ENCODE data around the gene FANCC. TPM values are rescaled to one million over a fixed set of nuclear protein-coding genes. Genes with fewer than 3 reads are reported as not detected.

The FANCC gene
- total RNA-seq, 1 donor from 2014 or later: 12.3 TPM

DNA sequence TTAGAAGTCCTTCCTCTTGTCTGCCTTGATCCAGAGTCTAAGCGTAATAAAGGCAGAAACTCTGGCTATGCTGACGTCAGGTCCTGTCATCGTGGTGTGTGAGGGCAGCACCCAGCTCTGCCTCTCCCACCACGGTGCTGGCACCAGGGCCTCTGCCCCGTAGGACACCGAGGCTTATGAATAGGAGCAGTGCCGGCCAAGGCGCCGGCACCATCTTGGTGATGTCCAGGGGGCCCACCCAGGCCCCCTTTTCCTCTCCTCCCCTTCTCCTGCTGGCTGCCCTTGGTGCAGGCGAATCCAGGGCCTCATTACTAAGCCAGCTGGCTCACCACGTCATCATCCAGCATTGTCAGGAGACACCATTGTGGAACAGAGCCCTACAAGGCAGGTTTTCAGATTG lies 252.3 kb downstream of the FANCC start:
- no peak for DNase-seq

DNA sequence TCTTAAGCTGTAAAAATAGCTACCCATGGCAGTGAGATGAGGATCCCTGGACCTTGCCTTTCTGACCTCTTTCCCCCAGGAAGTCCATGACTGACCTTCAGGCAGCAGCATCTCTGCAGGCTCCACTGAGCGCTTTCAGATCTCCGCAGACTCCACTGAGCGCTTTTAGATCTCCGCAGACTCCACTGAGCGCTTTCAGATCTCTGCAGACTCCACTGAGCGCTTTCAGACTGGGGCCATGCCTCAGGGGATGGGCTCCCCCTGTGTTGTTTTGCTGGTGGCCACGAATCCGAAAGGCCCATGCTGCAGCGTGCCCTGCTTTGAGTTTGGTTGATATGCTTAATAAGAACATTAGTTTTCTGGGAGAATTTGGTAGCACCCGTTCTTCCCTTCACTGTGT lies 254.2 kb downstream of the FANCC start:
- no peak for DNase-seq

DNA sequence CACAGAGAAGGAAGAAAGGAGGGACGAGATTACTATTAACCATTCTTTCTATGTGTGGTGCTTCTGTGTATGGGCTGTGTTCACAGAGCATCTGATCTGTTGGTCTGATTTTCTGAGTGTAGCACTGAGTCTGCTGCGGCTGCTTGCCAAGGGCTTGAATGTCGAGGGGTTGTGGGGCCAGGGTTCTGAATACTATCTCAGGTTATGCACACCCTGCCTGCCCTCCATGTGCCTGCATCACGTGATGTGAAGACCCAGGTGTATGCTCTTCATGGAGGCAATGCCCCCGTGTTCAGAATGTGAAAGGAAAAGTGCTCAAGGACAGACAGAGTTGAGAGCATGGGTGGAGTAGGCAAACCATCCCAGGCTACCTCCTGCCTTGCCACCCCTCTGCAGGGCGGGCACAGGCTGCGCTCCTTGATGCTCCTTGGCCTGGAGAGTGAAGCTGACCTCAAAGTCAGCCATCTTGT lies 254.9 kb downstream of the FANCC start:
- no peak for DNase-seq

DNA sequence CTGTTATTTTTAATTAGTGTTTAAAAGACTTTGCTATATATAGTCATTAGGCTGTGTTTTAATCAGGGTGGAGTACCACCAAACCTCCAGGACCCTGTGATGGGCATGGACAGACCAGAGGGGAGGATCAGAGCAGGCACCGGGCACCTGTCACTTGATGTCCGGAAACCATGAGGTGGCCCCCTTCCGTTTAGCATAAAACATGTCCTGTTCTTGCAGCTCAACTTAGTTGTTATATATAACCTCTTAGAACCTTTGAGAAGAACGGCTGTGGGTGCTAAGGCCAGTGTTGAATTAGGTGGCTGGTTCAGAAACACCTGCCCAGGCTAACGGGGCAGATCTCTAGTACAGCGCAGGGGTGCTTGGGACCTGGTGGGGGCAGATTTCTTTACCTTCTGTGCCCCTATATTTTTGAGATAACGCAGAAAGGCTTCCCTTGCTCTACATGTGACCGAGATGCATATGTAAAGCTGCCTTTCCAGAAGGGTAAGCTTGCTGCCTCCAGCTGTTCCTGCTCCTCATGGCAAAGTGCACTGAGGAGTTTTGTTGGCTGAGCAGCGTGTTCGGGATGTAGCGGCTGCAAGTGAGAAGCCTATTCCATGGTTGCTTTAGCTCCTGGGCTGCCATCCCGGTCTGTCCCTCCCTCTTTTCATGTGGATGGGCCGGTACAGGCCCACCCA lies 255.5 kb downstream of the FANCC start:
- DNase-seq: no peak

GRCh38 chr9:95060916-95061315 lies 256.6 kb downstream of the FANCC start:
- no peak for DNase-seq

- no peak for DNase-seq
Observed at GRCh38 chr9:95060234-95060633, 257.3 kb downstream of the FANCC start.

DNA sequence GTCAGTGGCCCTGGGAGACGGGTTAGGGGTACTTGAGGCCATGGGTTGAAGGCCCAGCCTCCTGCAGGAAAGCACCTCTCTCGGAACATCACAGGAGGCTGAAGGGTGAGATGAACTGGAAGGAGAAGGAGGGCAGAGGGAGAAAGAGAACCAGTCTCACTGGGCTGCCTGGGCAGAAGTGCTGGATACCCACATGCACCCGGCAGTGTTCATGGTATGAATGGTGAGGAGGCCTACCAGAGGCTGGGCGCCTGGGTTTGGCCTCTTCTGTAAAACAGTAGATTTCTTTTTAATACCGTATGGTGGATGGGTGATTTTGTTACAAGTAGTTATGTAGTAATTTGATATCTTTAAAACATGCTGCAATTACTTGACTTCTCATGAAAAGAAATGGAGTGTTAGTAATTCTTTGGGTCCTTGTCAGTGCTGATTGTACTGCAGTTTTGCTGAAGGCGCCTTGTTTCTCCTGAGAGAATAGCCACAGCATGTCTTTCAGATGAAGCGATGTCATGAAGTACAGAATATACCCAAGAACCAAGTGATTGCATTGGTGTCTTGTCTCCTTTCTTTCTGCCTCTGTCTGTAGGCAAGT lies 258.6 kb downstream of the FANCC start:
- DNase-seq: no peak

DNA sequence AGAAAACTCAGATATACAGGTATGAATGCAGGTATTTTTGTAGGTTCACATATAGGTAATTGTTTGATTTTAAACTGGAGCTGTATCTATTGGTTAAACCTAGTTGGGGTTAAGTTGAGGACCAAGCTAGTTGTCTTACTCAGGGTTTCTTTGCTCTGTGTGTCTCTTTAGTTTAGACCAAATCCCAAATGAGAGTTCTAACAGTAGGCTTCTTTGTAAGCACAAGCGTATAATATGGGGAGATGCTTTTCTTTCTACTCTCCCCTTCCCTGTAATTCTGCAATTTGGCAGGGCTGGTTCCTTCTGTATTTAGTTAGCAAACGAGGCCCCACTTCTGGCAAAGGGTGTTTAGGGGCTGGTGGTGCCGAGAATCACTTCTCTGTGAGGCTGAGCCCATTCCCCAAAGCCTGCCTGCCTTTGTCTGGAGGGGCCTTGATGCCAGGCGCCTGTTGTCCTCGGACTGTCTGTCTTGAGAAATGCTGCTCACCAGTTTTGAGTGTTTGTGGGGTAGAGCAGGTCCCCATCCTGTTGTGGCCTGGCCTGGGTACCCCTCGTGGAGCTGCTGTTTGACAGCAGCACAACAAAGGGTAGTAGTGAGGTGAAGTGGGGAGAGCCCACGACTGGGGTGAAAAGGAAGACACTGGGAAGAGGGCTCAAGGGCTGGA lies 259.3 kb downstream of the FANCC start:
- no peak for DNase-seq

GRCh38 chr9:95057101-95057500 lies 260.4 kb downstream of the FANCC start:
- DNase-seq: no peak

DNA sequence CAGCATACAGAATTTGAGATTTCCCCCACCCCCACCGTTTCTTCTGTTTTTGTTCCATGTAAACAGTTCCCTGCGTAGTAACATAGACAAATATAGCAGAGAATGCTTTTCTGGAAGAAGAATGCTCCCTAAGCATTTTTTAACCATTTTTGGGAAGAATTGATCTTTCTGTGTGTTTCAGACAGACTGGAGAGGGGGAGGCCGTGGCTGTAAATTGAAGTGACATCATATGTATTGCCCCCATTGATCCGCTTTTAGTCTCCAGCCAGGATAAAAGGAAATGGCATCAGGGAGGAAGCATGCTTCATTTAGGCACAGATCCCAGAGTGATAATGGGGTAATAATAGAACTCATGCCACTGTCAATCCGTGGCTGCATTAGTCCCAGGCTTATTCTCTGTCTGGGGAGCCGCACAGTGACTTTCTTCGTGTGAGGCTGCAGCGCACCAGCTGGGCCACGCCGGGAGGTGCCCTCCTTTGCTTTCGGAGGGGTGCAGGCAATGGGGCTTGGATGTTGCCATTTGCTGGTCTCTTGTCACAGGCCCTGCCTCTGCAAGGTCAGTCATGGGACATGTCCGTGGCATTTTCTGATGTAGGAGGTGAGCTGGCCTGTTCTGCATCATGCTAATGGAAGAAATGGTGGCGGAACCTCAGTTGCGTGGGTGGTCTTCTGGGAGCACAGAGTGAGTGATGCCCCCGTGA lies 261.5 kb downstream of the FANCC start:
- no peak for DNase-seq

DNA sequence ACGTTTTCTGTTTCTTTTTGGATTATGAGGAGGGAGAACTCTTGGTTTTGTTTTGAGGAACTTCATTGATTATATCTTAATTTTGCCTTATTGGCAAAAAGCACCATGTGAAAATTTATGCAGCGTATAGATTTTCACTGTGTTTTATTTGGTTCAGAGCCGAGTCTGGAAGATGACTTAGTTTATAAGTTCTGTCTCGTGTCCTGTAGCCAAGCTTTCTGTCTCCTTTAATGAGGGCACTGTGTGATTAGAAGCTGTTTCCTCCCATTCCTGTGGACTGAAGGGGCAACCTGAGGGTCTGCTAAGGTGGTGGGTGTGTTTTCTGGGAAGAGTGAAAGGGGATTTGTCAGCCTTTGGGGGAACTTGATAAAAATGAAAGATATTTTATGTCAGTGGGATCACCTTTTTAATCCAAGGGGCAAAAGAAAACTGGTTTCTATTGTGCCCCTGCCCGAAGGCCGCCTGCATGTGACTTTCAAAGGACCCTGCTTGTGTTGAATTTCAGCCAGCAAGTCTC lies 262.1 kb downstream of the FANCC start:
- no peak for DNase-seq

- DNase-seq: no peak
Observed at GRCh38 chr9:95053611-95054570, 263.6 kb downstream of the FANCC start.

DNA sequence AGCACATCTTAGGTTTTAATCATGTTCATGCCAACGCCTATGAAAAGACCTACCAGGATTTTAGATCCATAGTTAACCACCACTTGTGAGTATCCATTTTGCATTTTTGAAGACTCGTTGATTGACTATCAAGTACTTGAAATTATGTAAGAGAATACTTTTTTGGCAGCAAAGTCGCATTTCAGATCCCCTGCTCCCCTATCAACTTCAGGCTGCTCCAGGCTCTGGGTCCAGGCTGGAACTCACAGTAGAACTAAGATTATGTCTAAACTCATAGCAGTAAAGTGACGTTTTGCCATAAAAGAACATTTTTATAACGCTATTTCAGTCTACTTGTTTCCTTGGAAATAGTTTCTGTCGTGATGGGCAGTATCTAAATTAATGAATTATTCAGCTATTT lies 267.7 kb downstream of the FANCC start:
- DNase-seq: no peak

Small RNA genes lying within 50 kb of the gene (small RNA-seq; reads per million reads assigned to genes)
- gene MIR23B (126 reads per million, percentile 96 among the genes with 10 or more reads in this experiment), gene MIR27B (1,597 reads per million, percentile 99 among the genes with 10 or more reads in this experiment), gene MIR3074 (not detected), gene MIR6081 (not detected), gene RNA5SP288 (4.3 reads per million, percentile 89 among the genes with 10 or more reads in this experiment)

Other genes with a start within 250 kb of the FANCC start
- gene PTCH1, start 199.3 kb upstream of the FANCC start, total RNA-seq: 8.3 TPM